Left ventricle myocardium inferior (tissue), 1 donor: ENCODE measurements around the gene TARS3. TPM values are rescaled to one million over a fixed set of nuclear protein-coding genes. Genes with fewer than 3 reads are reported as not detected.

Source experiments
- DNase-seq: peaks from one replicate; pipeline ENCODE4 v3.0.0-alpha.2; 2020
- H3K27ac ChIP-seq: fragments of 200-600 bp; replicated peaks from 2 replicates; pipeline ENCODE4 v1.8.0; 2021
- H3K27me3 ChIP-seq: fragments of 200-600 bp; 2 replicates; pipeline ENCODE4 v1.8.0; 2021; ENCODE audit warnings: low read depth
- H3K36me3 ChIP-seq: fragments of 200-600 bp; 2 replicates; pipeline ENCODE4 v1.8.0; 2021
- H3K4me1 ChIP-seq: fragments of 200-600 bp; 2 replicates; pipeline ENCODE4 v1.8.0; 2021
- H3K4me3 ChIP-seq: fragments of 200-600 bp; 2 replicates; pipeline ENCODE4 v1.8.0; 2021; ENCODE audit warnings: mild to moderate bottlenecking, moderate library complexity
- H3K9me3 ChIP-seq: fragments of 200-600 bp; replicated peaks from 2 replicates; pipeline ENCODE4 v1.8.0; 2021
- intact Hi-C: fragments of 100-400 bp; cut with micrococcal nuclease; formaldehyde crosslinking; loops from one replicate; pipeline ENCODE4 v1.11.0; 2022
- total RNA-seq: library from RNA; stranded (reverse); fragmentation: NEBNext Ultra II Directional; extraction: Animal tissue kit (Norgen Biotek cat#: 25700); gene quantifications from one replicate; pipeline ENCODE4 v1.2.1, GENCODE V29; 2021
- TF ChIP-seq, protein P1 (sequence below): fragments of 200-600 bp; IDR thresholded peaks from 2 replicates; pipeline ENCODE4 v1.8.0; 2021; ENCODE audit warnings: antibody characterized with exemption, mild to moderate bottlenecking, borderline replicate concordance
- donor health status: DM: no; HTN: yes; CAD: no; lungs with severe emphysema.

TARS3 gene
- total RNA-seq, 1 donor from 2014 or later, result 36.2 TPM

DNA sequence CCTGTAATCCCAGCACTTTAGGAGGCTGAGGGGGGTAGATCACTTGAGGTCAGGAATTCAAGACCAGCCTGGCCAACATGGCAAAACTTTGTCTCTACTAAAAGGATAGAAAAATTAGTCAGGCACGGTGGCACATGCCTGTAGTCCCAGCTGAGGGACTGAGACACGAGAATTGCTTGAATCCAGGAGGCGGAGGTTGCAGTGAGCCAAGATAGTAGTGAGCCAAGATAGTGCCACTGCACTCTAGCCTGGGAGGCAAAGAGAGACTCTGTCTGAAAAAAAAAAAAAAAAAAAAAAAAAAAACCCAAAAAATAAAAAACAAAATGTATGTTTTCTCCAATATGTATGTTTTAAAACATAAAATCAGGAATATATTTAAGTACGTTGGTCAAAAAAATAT is 16.3 kb downstream of the TARS3 start:
- H3K9me3 ChIP-seq, result no peaks in the 10 kb centered on the region
- intact Hi-C loops, result no loop called here
- TF ChIP-seq, protein P1, sequence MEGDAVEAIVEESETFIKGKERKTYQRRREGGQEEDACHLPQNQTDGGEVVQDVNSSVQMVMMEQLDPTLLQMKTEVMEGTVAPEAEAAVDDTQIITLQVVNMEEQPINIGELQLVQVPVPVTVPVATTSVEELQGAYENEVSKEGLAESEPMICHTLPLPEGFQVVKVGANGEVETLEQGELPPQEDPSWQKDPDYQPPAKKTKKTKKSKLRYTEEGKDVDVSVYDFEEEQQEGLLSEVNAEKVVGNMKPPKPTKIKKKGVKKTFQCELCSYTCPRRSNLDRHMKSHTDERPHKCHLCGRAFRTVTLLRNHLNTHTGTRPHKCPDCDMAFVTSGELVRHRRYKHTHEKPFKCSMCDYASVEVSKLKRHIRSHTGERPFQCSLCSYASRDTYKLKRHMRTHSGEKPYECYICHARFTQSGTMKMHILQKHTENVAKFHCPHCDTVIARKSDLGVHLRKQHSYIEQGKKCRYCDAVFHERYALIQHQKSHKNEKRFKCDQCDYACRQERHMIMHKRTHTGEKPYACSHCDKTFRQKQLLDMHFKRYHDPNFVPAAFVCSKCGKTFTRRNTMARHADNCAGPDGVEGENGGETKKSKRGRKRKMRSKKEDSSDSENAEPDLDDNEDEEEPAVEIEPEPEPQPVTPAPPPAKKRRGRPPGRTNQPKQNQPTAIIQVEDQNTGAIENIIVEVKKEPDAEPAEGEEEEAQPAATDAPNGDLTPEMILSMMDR, result no peak

DNA sequence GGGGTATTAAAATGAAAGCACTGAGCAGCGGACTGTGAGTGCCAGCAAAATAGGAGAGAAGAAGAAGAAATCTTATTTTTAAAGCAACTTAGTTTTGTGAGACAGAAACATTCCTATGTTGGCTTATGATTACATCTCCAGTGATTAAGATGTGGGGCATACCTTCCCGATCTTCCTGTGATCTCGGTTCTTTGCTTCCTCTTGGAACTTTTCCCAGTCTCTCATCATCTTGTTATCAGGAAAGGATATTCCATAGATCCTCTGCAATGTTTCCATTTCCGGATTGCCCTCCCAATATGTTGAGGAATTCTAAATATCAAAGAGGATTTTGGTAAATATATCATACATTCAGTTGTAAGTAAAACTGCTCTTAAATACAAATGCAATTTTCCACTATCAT is 22.2 kb downstream of the TARS3 start:
- Histone ChIP-seq H3K36me3 (peaks cover 88% of the 10 kb centered on the region), H3K4me3 (no peak overlapping the region), H3K27me3 (no peaks in the 10 kb centered on the region), H3K27ac (no peak overlapping the region), H3K4me1 (no peaks in the 10 kb centered on the region), H3K9me3 (no peaks in the 10 kb centered on the region)
- intact Hi-C loops, result no loop called here
- no peak for DNase-seq
- TF ChIP-seq, protein P1, result no peak

More for the DNA sequence above, 16.3 kb downstream of the TARS3 start:
- Histone ChIP-seq H3K36me3 (peaks cover 83% of the 10 kb centered on the region), H3K4me1 (peaks cover 22% of the 10 kb centered on the region), H3K27me3 (no peaks in the 10 kb centered on the region), H3K27ac (no peak overlapping the region), H3K4me3 (no peak overlapping the region)
- no peak for DNase-seq

DNA sequence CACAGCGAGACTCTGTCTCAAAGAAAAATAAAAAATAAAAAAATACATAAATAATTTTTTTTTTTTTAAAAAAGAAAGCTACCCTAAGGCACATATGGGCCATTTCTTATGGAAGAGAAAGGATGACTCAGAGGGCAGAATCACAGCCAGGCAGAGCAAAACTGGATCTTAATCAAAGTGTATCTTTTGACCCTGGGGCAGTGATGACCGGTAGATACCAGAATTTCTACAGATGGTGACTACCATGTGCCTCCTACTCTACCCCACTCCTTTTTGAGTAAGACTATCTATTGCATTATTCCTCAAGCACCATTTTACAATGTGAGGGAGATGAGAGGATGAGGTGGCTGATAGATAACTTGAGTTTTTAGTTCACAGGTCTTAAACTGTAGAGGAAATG is 26.0 kb downstream of the TARS3 start:
- Histone ChIP-seq H3K36me3 (peaks cover 90% of the 10 kb centered on the region), H3K27me3 (no peaks in the 10 kb centered on the region), H3K27ac (no peak overlapping the region), H3K9me3 (no peaks in the 10 kb centered on the region), H3K4me1 (no peaks in the 10 kb centered on the region), H3K4me3 (no peak overlapping the region)
- intact Hi-C loops, result no loop called here
- DNase-seq, result no peak
- TF ChIP-seq, protein P1, result no peak

DNA sequence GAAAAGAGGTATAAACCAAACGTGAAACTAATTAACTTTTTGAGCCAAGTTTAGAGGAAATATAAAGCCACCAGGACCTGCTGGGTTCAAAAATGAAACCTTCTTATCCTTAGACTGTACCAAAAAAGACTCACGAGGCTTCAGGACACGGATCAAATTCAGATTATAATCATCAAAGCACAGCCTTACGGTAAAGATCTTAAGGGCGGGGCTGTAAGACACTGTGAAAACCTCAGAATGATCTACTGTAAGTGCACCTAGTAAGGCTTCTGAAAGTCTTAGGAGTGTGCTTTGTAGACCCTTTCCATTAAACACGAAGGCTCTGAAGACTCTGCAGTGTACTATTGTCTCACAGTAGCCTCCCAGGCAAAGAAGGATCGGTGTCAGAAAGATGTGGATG is 26.8 kb downstream of the TARS3 start:
- Histone ChIP-seq H3K36me3 (peaks cover 86% of the 10 kb centered on the region), H3K4me1 (no peaks in the 10 kb centered on the region), H3K9me3 (no peaks in the 10 kb centered on the region), H3K27me3 (no peaks in the 10 kb centered on the region), H3K27ac (no peak overlapping the region), H3K4me3 (no peak overlapping the region)
- no peak for DNase-seq
- intact Hi-C loops, result no loop called here
- TF ChIP-seq, protein P1, result no peak

DNA sequence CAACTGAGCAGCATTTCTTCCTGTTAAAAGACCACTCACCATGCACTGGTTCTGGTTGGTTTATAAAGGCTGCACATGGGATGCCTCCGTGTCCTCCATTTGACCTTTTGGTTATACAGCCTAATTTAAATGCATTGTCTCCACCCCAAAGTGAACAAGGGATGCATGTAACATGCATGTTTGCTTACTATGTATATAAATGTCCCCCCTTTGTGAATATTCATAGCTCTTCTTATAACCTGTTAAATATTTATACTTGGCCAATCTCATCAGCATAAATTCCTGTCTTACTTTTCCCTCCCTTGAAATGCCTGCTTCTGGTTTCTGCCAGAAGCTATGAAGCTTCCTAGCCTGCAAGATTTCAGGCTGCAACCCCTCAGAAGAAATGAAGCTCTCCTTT is 27.4 kb downstream of the TARS3 start:
- TF ChIP-seq, protein P1, result no peak
- peaks cover 83% of the 10 kb centered on the region for H3K36me3 ChIP-seq

DNA sequence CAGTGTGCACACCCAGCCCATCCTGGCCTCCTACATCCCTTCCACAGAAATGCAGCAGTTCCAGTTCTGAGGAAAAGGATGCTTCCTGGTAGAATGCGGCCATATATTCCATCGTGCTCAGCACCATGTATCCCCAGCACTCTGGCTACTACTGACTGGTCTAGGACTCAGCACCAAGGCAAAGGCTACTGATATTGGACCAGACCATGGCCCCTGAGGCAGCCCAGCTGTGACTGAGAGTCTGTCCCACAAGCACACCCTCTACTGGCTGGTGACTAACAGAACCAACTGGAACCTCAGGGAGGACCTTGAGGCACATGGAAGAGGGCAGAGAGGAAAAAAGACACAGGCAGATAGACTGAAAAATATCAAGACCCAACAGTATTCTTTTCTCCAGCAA is 30.0 kb downstream of the TARS3 start:
- TF ChIP-seq, protein P1, result no peak
- DNase-seq, result no peak

More for the DNA sequence above, 27.4 kb downstream of the TARS3 start:
- H3K9me3 ChIP-seq, result no peaks in the 10 kb centered on the region
- H3K4me1 ChIP-seq, result no peaks in the 10 kb centered on the region
- intact Hi-C loops, result no loop called here
- H3K4me3 ChIP-seq, result no peak overlapping the region
- H3K27me3 ChIP-seq, result no peaks in the 10 kb centered on the region
- no peak for DNase-seq
- no peak overlapping the region for H3K27ac ChIP-seq

More for the DNA sequence above, 30.0 kb downstream of the TARS3 start:
- intact Hi-C loops, result no loop called here
- H3K4me1 ChIP-seq, result no peaks in the 10 kb centered on the region
- H3K36me3 ChIP-seq, result peaks cover 64% of the 10 kb centered on the region
- no peak overlapping the region for H3K4me3 ChIP-seq
- no peaks in the 10 kb centered on the region for H3K27me3 ChIP-seq
- H3K9me3 ChIP-seq, result no peaks in the 10 kb centered on the region
- H3K27ac ChIP-seq, result no peak overlapping the region
